DND-41 (cell line): ENCODE data around the gene GABBR2.

Experiments used
- ATAC-seq: fragments of 200-7000 bp; cut with Tn5 transposase; 3 replicates; pipeline ENCODE4 v1.9.1; 2021; ENCODE audit warnings: low read depth; ENCODE audit not compliant: insufficient read depth
- DNase-seq: peaks from one replicate; pipeline ENCODE4 v3.0.0-alpha.2; 2020
- H2AFZ ChIP-seq: 2 replicates; pipeline ENCODE4 v1.6.0; 2012; ENCODE audit warnings: low read depth, low read length
- H3K27ac ChIP-seq: 2 replicates; pipeline ENCODE4 v1.5.1; 2012; ENCODE audit warnings: low read length, inconsistent platforms
- H3K27me3 ChIP-seq: fragments of 200-600 bp; sonication (generic); 2 replicates; pipeline ENCODE4 v1.6.0; 2012; ENCODE audit warnings: low read length, mild to moderate bottlenecking, inconsistent platforms; ENCODE audit not compliant: insufficient read depth, poor library complexity
- H3K36me3 ChIP-seq: 2 replicates; pipeline ENCODE4 v1.5.1; 2012; ENCODE audit warnings: low read length, inconsistent platforms; ENCODE audit not compliant: insufficient read depth
- H3K4me1 ChIP-seq: 2 replicates; pipeline ENCODE4 v1.5.1; 2012; ENCODE audit warnings: mild to moderate bottlenecking, low read length; ENCODE audit not compliant: insufficient read depth
- H3K4me2 ChIP-seq: 2 replicates; pipeline ENCODE4 v1.6.0; 2012; ENCODE audit warnings: mild to moderate bottlenecking, moderate library complexity, low read length, inconsistent platforms; ENCODE audit not compliant: insufficient read depth
- H3K4me3 ChIP-seq, 2 experiments: fragments of 200-600 bp in 1 of 2; shearing (Covaris generic) in 1 of 2; 2 replicates each; pipeline ENCODE4 v1.5.1; 2012 to 2016; ENCODE audit warnings: inconsistent platforms in 2 of 2, low read length in 2 of 2, mild to moderate bottlenecking in 2 of 2, low read depth in 1 of 2, moderate library complexity in 1 of 2
- H3K79me2 ChIP-seq: 2 replicates; pipeline ENCODE4 v1.6.0; 2012; ENCODE audit warnings: low read length, inconsistent platforms; ENCODE audit not compliant: insufficient read depth
- H3K9ac ChIP-seq: 2 replicates; pipeline ENCODE4 v1.6.0; 2012; ENCODE audit warnings: low read depth, mild to moderate bottlenecking, inconsistent platforms, low read length, moderate library complexity
- H3K9me3 ChIP-seq: 2 replicates; pipeline ENCODE4 v1.5.1; 2012; ENCODE audit warnings: low read length, moderate library complexity, mild to moderate bottlenecking, inconsistent platforms; ENCODE audit not compliant: insufficient read depth, severe bottlenecking
- H4K20me1 ChIP-seq: 2 replicates; pipeline ENCODE4 v1.6.0; 2012; ENCODE audit warnings: low read length; ENCODE audit not compliant: insufficient read depth
- EZH2 ChIP-seq: IDR thresholded peaks from 3 replicates; pipeline ENCODE4 v1.6.1; 2012; ENCODE audit warnings: borderline replicate concordance, low read depth, mild to moderate bottlenecking, moderate library complexity, low read length, inconsistent platforms; ENCODE audit not compliant: severe bottlenecking
- TF ChIP-seq, protein P1 (sequence below): IDR thresholded peaks from 2 replicates; pipeline ENCODE4 v1.5.1; 2012; ENCODE audit warnings: borderline replicate concordance, low read length, moderate library complexity, mild to moderate bottlenecking; ENCODE audit not compliant: poor library complexity, severe bottlenecking; ENCODE audit errors: extremely low read depth

GABBR2 gene

DNA sequence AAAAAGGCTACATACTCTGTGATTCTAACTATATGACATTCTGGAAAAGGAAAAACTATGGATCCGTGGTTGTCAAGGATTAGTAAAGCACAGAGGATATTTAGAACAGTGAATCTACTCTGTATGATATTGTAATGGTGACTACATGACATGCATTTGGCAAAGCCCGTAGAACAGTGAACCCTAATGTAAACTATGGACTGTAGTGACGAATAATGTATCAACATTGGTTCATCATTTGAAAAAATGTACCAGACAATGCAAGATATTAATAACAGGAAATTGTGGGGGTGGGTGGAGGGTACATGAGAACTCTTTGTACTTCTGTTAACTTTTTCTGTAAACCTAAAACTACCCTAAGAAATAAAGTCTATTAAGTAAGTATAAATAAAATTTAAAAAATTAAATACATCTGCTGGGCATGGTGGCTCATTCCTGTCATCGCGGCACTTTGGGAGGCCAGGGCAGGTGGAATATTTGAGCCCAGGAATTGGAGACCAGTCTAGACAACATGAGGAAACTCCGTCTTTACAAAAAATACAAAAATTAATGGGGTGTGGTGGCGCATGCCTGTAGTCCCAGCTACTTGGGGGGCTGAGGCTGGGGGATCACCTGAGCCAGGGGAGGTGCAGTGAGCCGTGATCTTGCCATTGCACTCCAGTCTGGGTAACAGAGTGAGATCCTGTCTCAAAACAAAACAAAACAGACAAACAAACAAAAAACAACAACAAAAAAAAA, 351.6 kb downstream of the GABBR2 start:
- H3K27ac ChIP-seq, result no peak overlapping the region
- DNase-seq, result no peak
- no peaks in the 10 kb centered on the region for H3K79me2 ChIP-seq
- no peak overlapping the region for H3K4me2 ChIP-seq
- peaks cover 8% of the 10 kb centered on the region for H3K27me3 ChIP-seq
- ATAC-seq, result no peak
- no peak overlapping the region for H2AFZ ChIP-seq
- H3K9me3 ChIP-seq, result no peaks in the 10 kb centered on the region
- TF ChIP-seq, protein P1, sequence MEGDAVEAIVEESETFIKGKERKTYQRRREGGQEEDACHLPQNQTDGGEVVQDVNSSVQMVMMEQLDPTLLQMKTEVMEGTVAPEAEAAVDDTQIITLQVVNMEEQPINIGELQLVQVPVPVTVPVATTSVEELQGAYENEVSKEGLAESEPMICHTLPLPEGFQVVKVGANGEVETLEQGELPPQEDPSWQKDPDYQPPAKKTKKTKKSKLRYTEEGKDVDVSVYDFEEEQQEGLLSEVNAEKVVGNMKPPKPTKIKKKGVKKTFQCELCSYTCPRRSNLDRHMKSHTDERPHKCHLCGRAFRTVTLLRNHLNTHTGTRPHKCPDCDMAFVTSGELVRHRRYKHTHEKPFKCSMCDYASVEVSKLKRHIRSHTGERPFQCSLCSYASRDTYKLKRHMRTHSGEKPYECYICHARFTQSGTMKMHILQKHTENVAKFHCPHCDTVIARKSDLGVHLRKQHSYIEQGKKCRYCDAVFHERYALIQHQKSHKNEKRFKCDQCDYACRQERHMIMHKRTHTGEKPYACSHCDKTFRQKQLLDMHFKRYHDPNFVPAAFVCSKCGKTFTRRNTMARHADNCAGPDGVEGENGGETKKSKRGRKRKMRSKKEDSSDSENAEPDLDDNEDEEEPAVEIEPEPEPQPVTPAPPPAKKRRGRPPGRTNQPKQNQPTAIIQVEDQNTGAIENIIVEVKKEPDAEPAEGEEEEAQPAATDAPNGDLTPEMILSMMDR, result no peak
- no peak for TF ChIP-seq EZH2
- no peak overlapping the region for H3K9ac ChIP-seq
- H3K4me1 ChIP-seq, result no peaks in the 10 kb centered on the region
- no peak overlapping the region for H3K4me3 ChIP-seq
- no peaks in the 10 kb centered on the region for H3K36me3 ChIP-seq
- no peaks in the 10 kb centered on the region for H4K20me1 ChIP-seq

- Histone ChIP-seq H3K27ac (no peak overlapping the region), H3K4me2 (no peak overlapping the region), H3K9me3 (no peaks in the 10 kb centered on the region), H3K36me3 (no peaks in the 10 kb centered on the region), H3K9ac (no peak overlapping the region), H3K79me2 (no peaks in the 10 kb centered on the region), H3K4me1 (no peaks in the 10 kb centered on the region), H2AFZ (no peak overlapping the region), H3K27me3 (peaks cover 5% of the 10 kb centered on the region), H3K4me3 (no peak overlapping the region), H4K20me1 (no peaks in the 10 kb centered on the region)
- no peak for TF ChIP-seq EZH2
- DNase-seq (no peak), ATAC-seq (no peak)
These were observed 352.4 kb downstream of the GABBR2 start for GRCh38 chr9:98356326-98356725.

GRCh38 chr9:98351370-98351769, 357.4 kb downstream of the GABBR2 start:
- Histone ChIP-seq H3K4me2 (no peak overlapping the region), H3K79me2 (no peaks in the 10 kb centered on the region), H3K4me3 (no peak overlapping the region), H3K27ac (no peak overlapping the region), H3K9me3 (no peaks in the 10 kb centered on the region), H3K27me3 (peaks cover 3% of the 10 kb centered on the region), H3K4me1 (no peaks in the 10 kb centered on the region), H3K9ac (no peak overlapping the region), H3K36me3 (no peaks in the 10 kb centered on the region), H4K20me1 (no peaks in the 10 kb centered on the region), H2AFZ (no peak overlapping the region)
- no peak for DNase-seq
- TF ChIP-seq EZH2, result no peak
- TF ChIP-seq, protein P1, result no peak
- ATAC-seq, result no peak

DNA sequence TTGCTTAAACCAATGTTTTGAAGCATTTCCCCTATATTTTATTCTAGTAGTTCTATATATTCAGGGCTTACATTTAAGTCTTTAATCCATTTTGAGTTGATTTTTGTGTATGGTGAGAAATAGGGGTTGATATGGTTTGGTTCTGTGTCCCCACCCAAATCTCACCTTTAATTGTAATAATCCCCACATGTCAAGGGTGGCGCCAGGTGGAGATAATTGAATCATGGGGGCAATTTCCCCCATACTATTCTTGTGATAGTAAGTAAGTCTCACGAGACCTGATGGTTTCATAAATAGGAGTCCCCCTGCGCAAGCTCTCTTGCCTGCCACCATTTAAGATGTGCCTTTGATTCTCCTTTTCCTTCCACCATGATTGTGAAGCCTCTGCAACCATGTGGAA, 361.1 kb downstream of the GABBR2 start:
- Histone ChIP-seq H4K20me1 (no peaks in the 10 kb centered on the region), H3K27ac (no peak overlapping the region), H3K4me3 (no peak overlapping the region), H3K27me3 (peaks cover 9% of the 10 kb centered on the region), H3K4me1 (no peaks in the 10 kb centered on the region), H3K36me3 (no peaks in the 10 kb centered on the region), H3K9me3 (no peaks in the 10 kb centered on the region), H3K79me2 (no peaks in the 10 kb centered on the region), H3K4me2 (no peak overlapping the region), H3K9ac (no peak overlapping the region), H2AFZ (no peak overlapping the region)
- no peak for DNase-seq
- ATAC-seq, result no peak
- TF ChIP-seq, protein P1, result no peak
- TF ChIP-seq EZH2, result no peak
